ENCODE data around the gene NXN.

GRCh38 chr17:781805-782731 lies 197.5 kb downstream of the NXN start, which contains the start of the genes GLOD4 and MRM3:
- TF ChIP-seq CTCF (conservative IDR thresholded peaks at IDR 0.05) = no peak
- peak; percentile 90 for TF ChIP-seq ZFX (IDR thresholded peaks at IDR 0.05)

All from C4-2B (cell line).